NT2/D1 (cell line): ENCODE results near the gene AJUBA.

Source experiments
- SUZ12 ChIP-seq: IDR thresholded peaks from 2 replicates; pipeline ENCODE4 v1.6.1; 2011; ENCODE audit not compliant: insufficient read length, insufficient read depth; ENCODE audit errors: extremely low read depth
- ZNF274 ChIP-seq: IDR thresholded peaks from 2 replicates; pipeline ENCODE4 v1.6.1; 2011; ENCODE audit warnings: mild to moderate bottlenecking, low read depth, low read length

DNA sequence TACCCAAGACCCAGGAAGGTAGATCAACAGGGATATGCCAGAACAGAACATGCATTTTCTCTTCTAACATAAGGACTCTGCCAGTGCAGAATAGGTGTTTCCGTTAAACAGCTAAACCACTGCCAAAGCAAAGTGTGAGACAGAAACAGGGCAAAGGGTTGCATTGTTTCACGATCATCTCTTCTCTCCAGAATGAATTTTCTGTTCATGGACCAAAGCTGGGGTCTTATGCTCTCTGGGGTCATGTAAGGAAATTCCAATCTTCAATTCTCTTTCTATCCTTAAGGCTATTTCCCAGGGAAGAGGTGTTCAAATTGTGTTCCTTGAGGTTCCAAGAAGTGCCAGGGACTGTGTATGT lies 41.4 kb upstream of the AJUBA start:
- TF ChIP-seq SUZ12 (no peak), ZNF274 (no peak)
